Aorta (tissue), 5 donors: ENCODE results near the gene IGFBP6. TPM values are rescaled to one million over a fixed set of nuclear protein-coding genes. Genes with fewer than 3 reads are reported as not detected.
"Not testable (repeated sequence)": the region's sequence is repeated elsewhere in the genome, so short reads cannot be mapped to it uniquely, and the experiment has no call there.

ENCODE experiments used
- ATAC-seq: fragments of 200-7000 bp; cut with Tn5 transposase; one replicate; pipeline ENCODE4 v1.9.1; 2022; ENCODE audit warnings: moderate library complexity; ENCODE audit not compliant: low FRiP score
- DNase-seq, 2 donors: peaks; one replicate each; pipeline ENCODE4 v3.0.0-alpha.2; 2020
- H3K27ac ChIP-seq, 2 donors: one replicate each; pipeline ENCODE4 v1.5.1; 2013; ENCODE audit warnings: low read length in 2 of 2, mild to moderate bottlenecking in 2 of 2, moderate library complexity in 2 of 2, control low read depth in 1 of 2, inconsistent platforms in 1 of 2, low read depth in 1 of 2
- H3K27me3 ChIP-seq, 2 donors: one replicate each; pipeline ENCODE4 v1.6.1; 2013; ENCODE audit warnings: control low read depth in 1 of 2, low read length in 1 of 2, mild to moderate bottlenecking in 1 of 2, moderate library complexity in 1 of 2; ENCODE audit not compliant: insufficient read depth in 2 of 2, control insufficient read depth in 1 of 2
- H3K36me3 ChIP-seq, 2 donors: one replicate each; pipeline ENCODE4 v1.6.1; 2013; ENCODE audit warnings: control low read depth in 1 of 2, low read length in 1 of 2, mild to moderate bottlenecking in 1 of 2; ENCODE audit not compliant: insufficient read depth in 2 of 2, control insufficient read depth in 1 of 2
- H3K4me1 ChIP-seq, 2 donors: one replicate each; pipeline ENCODE4 v1.6.1; 2013; ENCODE audit warnings: low read length in 2 of 2, control low read depth in 1 of 2, mild to moderate bottlenecking in 1 of 2, moderate library complexity in 1 of 2; ENCODE audit not compliant: insufficient read depth in 2 of 2, control insufficient read depth in 1 of 2
- H3K4me3 ChIP-seq, 2 donors: one replicate each; pipeline ENCODE4 v1.5.1; 2013; ENCODE audit warnings: low read length in 2 of 2, control low read depth in 1 of 2, mild to moderate bottlenecking in 1 of 2
- H3K9me3 ChIP-seq: one replicate; pipeline ENCODE4 v1.6.1; 2013; ENCODE audit warnings: mild to moderate bottlenecking, low read length; ENCODE audit not compliant: control insufficient read depth
- WGBS, 2 donors: extraction: QIAGEN DNeasy Blood & Tissue Kit; methylation state at CpG; one replicate each; pipeline ENCODE4 v1.1.7; 2013; 5-methylcytosine and 5-hydroxymethylcytosine counted together
- intact Hi-C, 2 donors: fragments of 100-400 bp; cut with DNase I; formaldehyde crosslinking; loops; one replicate each; pipeline versions ENCODE4 v1.14.2 to v1.15.0; 2022
- polyA plus RNA-seq, 2 donors: library from polyadenylated mRNA; stranded (reverse); fragments of 200-250 nt; gene quantifications; one replicate each; pipeline ENCODE4 v1.2.3, GENCODE V29; 2013
- total RNA-seq, 2 donors: library from RNA; stranded (reverse); fragmentation: NEBNext Ultra II Directional; extraction: Animal tissue kit (Norgen Biotek cat#: 25700); gene quantifications; one replicate each; pipeline ENCODE4 v1.2.1, GENCODE V29; 2021
- donor health status: healthy with polysubstance abuse.
- donor health status: Bipolar disorder and iron deficiency.
- donor health status: DM: no; HTN: no; CAD: no.
- donor health status: DM: no; HTN: no; CAD: no.
- donor health status: DM: yes; HTN: yes; CAD: no.

The IGFBP6 gene
- total and polyA plus RNA-seq, 4 donors = 507 to 979 (median 828) TPM

- H3K4me3 ChIP-seq = no peak overlapping the region
- 81 to 85% methylated on average over 6 of the region's 6 CpGs for WGBS, 2 donors
- DNase-seq = no peak
- H3K9me3 ChIP-seq = no peaks in the 10 kb centered on the region
- H3K27me3 ChIP-seq = no peaks in the 10 kb centered on the region
- ATAC-seq = no peak
- H3K36me3 ChIP-seq = no peaks in the 10 kb centered on the region
- no peaks in the 10 kb centered on the region for H3K4me1 ChIP-seq
- no peak overlapping the region for H3K27ac ChIP-seq
- intact Hi-C loops = no loop called here
These were observed 5.7 kb upstream of the IGFBP6 start for GRCh38 chr12:53091756-53092155.

DNA sequence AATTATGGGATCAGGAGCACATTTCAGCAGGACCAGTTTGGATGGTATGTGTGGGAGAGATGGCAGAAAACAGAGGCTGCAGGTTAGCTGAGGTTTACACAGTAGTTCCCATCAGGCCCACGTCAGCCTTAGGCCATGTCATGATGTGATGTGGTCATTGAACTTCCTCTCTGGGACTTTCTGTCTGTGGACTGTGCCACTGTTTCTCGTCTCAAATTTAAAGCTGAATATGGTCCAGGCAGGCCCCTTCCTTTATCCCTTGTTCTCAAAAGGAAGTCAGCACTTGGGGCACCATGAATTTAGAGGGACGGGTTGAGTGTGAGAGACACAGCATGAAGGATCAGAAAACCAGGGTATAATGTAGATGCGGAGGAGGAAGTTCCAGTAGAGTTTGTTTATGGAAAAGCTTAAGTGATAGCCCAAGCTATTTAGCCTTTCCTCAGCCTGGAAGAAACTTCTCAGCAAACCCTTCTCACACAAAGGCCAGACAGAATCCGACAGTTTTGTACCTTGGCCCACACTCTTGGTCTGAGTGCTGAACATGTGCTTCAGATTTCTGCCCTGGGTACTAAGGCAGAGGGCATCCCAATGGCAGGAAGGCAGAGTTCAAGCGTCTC lies 3.6 kb upstream of the IGFBP6 start:
- DNase-seq (peak in 1 of 2 donors; percentile 26), ATAC-seq (no peak)
- H3K4me3 ChIP-seq = no peak overlapping the region
- no peaks in the 10 kb centered on the region for H3K9me3 ChIP-seq
- H3K27me3 ChIP-seq = no peaks in the 10 kb centered on the region
- WGBS, 2 donors = 75 to 76% methylated on average over 6 of the region's 6 CpGs
- H3K27ac ChIP-seq = no peak overlapping the region
- H3K36me3 ChIP-seq = no peaks in the 10 kb centered on the region
- intact Hi-C loops = no loop called here
- no peaks in the 10 kb centered on the region for H3K4me1 ChIP-seq

DNA sequence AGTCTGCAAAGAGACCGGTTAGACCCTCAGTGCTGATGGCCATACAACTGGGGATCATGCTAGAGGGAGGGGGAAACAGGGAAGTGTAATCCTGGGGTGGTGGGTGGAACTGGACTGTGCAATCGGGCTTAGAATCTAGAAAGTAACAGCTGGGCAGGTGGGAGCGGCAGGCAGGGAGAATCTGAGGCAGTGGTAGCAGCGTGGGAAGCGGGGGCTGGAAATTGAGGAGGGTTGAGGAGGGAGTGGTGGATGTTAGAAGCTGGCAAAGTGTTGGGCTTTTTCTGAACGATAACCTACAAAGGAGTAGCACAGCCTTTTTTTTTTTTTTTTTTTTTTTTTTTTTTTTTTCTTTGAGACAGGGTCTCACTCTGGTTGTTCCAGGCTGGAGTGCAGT lies 3.1 kb upstream of the IGFBP6 start:
- intact Hi-C loops = no loop called here
- H3K27me3 ChIP-seq = no peaks in the 10 kb centered on the region
- no peaks in the 10 kb centered on the region for H3K4me1 ChIP-seq
- ATAC-seq (no peak), DNase-seq (peak in 1 of 2 donors; percentile 45)
- H3K4me3 ChIP-seq = no peak overlapping the region
- H3K36me3 ChIP-seq = no peaks in the 10 kb centered on the region
- H3K27ac ChIP-seq = no peak overlapping the region
- H3K9me3 ChIP-seq = no peaks in the 10 kb centered on the region
- WGBS, 2 donors = 81 to 83% methylated on average over 6 of the region's 6 CpGs

DNA sequence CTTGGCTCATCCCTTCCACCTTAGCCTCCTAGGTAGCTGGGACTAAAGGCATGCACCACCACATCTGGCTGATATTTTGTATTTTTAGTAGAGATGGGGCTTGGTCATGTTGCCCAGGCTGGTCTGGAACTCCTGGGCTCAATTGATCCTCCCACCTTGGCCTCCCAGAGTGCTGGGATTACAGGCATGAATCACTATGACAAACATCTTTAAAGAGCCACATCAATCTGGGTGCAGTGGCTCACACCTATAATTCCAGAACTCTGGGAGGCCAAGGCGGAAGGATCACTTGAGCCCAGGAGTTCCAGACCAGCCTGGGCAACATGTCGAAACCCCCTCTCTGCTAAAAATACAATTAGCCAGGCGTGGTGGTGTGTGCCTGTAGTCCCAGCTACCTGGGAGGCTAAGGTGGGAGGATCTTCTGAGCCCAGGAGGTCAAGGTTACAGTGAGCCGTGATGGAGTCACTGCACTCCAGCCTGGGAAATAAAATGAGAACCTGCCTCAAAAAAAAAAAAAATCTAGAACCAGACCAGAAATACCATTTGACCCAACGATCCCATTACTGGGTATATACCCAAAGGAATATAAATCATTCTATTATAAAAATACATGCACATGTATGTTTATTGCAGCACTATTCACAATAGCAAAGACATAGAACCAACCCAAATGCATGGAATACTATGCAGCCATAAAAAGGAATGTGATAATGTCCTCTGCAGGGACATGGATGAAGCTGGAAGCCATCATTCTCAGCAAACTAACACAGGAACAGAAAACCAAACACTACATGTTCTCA lies 2.5 kb upstream of the IGFBP6 start:
- ATAC-seq, H3K9me3 ChIP-seq, H3K4me3 ChIP-seq, H3K4me1 ChIP-seq, intact Hi-C loops, H3K36me3 ChIP-seq, H3K27ac ChIP-seq, H3K27me3 ChIP-seq: not testable (repeated sequence)
- WGBS, 2 donors = 92% methylated on average over 5 of the region's 5 CpGs
- DNase-seq = peak in 1 of 2 donors; percentile 9

- H3K36me3 ChIP-seq, H3K27me3 ChIP-seq, ATAC-seq, intact Hi-C loops, H3K9me3 ChIP-seq, H3K4me1 ChIP-seq, H3K4me3 ChIP-seq, H3K27ac ChIP-seq: not testable (repeated sequence)
- WGBS, 2 donors = 99 to 100% methylated on average over 3 of the region's 3 CpGs
- DNase-seq = peak in 1 of 2 donors; percentile 50
These were observed 1.9 kb upstream of the IGFBP6 start for GRCh38 chr12:53095596-53095895.

DNA sequence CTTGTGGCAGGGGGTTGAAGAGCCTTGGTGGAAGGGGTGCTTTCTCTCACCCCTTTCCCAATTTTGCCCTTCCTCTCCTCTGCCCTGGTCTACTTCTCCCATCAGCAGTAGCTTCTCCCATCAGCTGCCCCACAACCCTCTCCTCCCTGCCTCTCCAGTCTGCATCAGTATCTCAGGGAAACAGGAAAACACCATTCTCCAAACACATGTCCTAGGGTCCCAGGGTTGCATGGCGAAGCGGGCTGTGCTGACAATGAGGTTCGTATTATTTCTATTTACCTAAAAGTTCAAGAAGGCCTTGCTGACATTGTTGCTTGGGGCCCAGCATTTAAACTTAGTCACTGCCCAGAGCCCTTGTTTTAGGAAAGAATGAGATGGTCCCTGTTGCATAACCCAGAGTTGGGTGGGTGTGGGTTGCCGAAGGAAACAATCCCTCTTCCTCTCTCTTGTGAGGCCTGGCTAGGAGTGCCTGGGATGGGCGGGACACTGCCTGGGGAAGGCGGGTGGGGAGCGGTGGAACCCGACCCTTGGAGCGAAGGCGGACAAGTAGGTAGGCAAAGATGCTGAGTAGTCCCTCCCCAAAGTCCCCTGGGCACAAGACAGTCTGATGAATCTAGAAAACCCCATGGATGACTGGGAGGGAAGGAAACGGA lies 1.3 kb upstream of the IGFBP6 start:
- peak overlapping the region; percentile 60 to 97 for H3K27ac ChIP-seq
- ATAC-seq (peak; percentile 78), DNase-seq (peak; percentile 89 to 92)
- H3K4me1 ChIP-seq = no peaks in the 10 kb centered on the region
- H3K9me3 ChIP-seq = no peaks in the 10 kb centered on the region
- intact Hi-C loops = loop anchor here in 1 of 2 donors (2.0 kb wide), 1 partner anchor 29 kb away; no protein-coding TSS in a partner anchor
- H3K4me3 ChIP-seq = peak overlapping the region in 1 of 2 donors; percentile 87
- no peaks in the 10 kb centered on the region for H3K27me3 ChIP-seq
- H3K36me3 ChIP-seq = no peaks in the 10 kb centered on the region
- 48 to 51% methylated on average over 11 of the region's 11 CpGs for WGBS, 2 donors

DNA sequence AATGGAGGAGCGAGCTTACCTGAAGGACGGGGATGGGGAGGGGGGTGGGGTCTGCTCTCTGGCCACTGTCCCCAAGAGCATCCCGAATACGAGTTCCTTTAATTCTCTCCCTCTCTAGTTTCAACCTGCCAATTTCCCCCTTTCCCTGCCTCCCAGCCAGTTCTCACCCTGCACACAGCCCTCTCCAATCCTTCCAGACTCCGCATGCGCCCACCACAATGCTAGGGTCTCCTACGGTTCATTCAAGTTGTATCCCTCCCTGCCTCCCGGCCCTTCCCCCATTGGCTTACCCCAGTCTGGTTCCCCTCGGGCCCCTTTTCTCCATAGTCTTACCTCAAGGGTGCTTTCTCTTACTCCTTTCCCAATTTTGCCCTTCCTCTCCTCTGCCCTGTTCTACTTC lies 708 bp upstream of the IGFBP6 start:
- Histone ChIP-seq H3K9me3 (no peaks in the 10 kb centered on the region), H3K4me3 (peak overlapping the region; percentile 55 to 87), H3K4me1 (no peaks in the 10 kb centered on the region), H3K27ac (peak overlapping the region; percentile 60 to 97), H3K27me3 (no peaks in the 10 kb centered on the region), H3K36me3 (no peaks in the 10 kb centered on the region)
- ATAC-seq (no peak), DNase-seq (peak in 1 of 2 donors; percentile 74)
- WGBS, 2 donors = 28 to 34% methylated on average over 9 of the region's 9 CpGs
- intact Hi-C loops = loop anchor here in 1 of 2 donors (2.0 kb wide), 1 partner anchor 30 kb away; no protein-coding TSS in a partner anchor

- H3K9me3 ChIP-seq = no peaks in the 10 kb centered on the region
- H3K36me3 ChIP-seq = no peaks in the 10 kb centered on the region
- H3K27me3 ChIP-seq = no peaks in the 10 kb centered on the region
- ATAC-seq (peak; percentile 58), DNase-seq (peak in 1 of 2 donors; percentile 81)
- WGBS, 2 donors = 0 to 1% methylated on average over 9 of the region's 9 CpGs
- peak overlapping the region; percentile 60 to 97 for H3K27ac ChIP-seq
- intact Hi-C loops = loop anchor here in 1 of 2 donors (2.0 kb wide), 1 partner anchor 30 kb away; no protein-coding TSS in a partner anchor
- H3K4me1 ChIP-seq = no peaks in the 10 kb centered on the region
- peak overlapping the region; percentile 55 to 87 for H3K4me3 ChIP-seq
These were observed 282 bp upstream of the IGFBP6 start for GRCh38 chr12:53097207-53097563.
